DMS79 treated with DMSO at 0.1 percent for 48 hours (cell line): ENCODE results near the gene HNRNPM.
"Not testable (repeated sequence)": the region's sequence is repeated elsewhere in the genome, so short reads cannot be mapped to it uniquely, and the experiment has no call there.

Experiments used
- DNase-seq: peaks from one replicate; lab custom pipeline; 2025; lab: John Stamatoyannopoulos, UW

The HNRNPM gene

GRCh38 chr19:8511573-8512101 lies 66.9 kb downstream of the HNRNPM start:
- no peak for DNase-seq

- no peak for DNase-seq
Measured at GRCh38 chr19:8512115-8512967, 67.6 kb downstream of the HNRNPM start.

- DNase-seq = no peak
Measured at GRCh38 chr19:8513036-8513686, 68.4 kb downstream of the HNRNPM start.

- DNase-seq = peak; percentile 92
Measured at GRCh38 chr19:8513687-8514504, 69.1 kb downstream of the HNRNPM start, which contains the start of gene ZNF414. Gene ZNF414, minus strand, starts transcription at chr19:8514167. Its CDS starts 121 bp downstream, at chr19:8514046.

- not testable (repeated sequence) for DNase-seq
Measured at GRCh38 chr19:8514505-8515009, 69.8 kb downstream of the HNRNPM start.

- DNase-seq = no peak
Measured at GRCh38 chr19:8515317-8515716, 70.5 kb downstream of the HNRNPM start.

GRCh38 chr19:8517551-8518442 lies 73.0 kb downstream of the HNRNPM start:
- DNase-seq = no peak

- DNase-seq = no peak
Measured at GRCh38 chr19:8518536-8518935, 73.8 kb downstream of the HNRNPM start.

- no peak for DNase-seq
Measured at GRCh38 chr19:8519388-8519787, 74.6 kb downstream of the HNRNPM start.

- DNase-seq = no peak
Measured at GRCh38 chr19:8525401-8525684, 80.6 kb downstream of the HNRNPM start.

- DNase-seq = peak; percentile 84
Measured at GRCh38 chr19:8526345-8527091, 81.7 kb downstream of the HNRNPM start.

- no peak for DNase-seq
Measured at GRCh38 chr19:8528500-8528899, 83.7 kb downstream of the HNRNPM start.

- no peak for DNase-seq
Measured at GRCh38 chr19:8529369-8530006, 84.7 kb downstream of the HNRNPM start.

GRCh38 chr19:8530061-8530679 lies 85.4 kb downstream of the HNRNPM start:
- DNase-seq = no peak

GRCh38 chr19:8531470-8531869 lies 86.7 kb downstream of the HNRNPM start:
- DNase-seq = no peak

- no peak for DNase-seq
Measured at GRCh38 chr19:8532225-8532624, 87.5 kb downstream of the HNRNPM start.

- DNase-seq = no peak
Measured at GRCh38 chr19:8536282-8536681, 91.5 kb downstream of the HNRNPM start.

GRCh38 chr19:8537099-8537498 lies 92.3 kb downstream of the HNRNPM start:
- DNase-seq = no peak
